MCF 10A (cell line): ENCODE measurements around the gene TIAM1. TPM values are rescaled to one million over a fixed set of nuclear protein-coding genes. Genes with fewer than 3 reads are reported as not detected.

Experiments
- BruUV-seq: library from RNA; stranded (reverse); fragments of 400-500 nt; replicated peaks from 2 replicates; lab custom pipeline; 2021; lab: Mats Ljungman, UMichigan
- CTCF ChIA-PET: fragments of 300-600 bp; sonication (Branson Sonifier 250); formaldehyde crosslinking; extraction: SDS; loops from one replicate; lab custom pipeline; 2021; ENCODE audit warnings: antibody characterized with exemption, inconsistent platforms; lab: Yijun Ruan, JAX
- POLR2A ChIA-PET: fragments of 300-600, 350-650 bp; sonication (Branson Sonifier 250); formaldehyde crosslinking; extraction: SDS; loops from one replicate; lab custom pipeline; 2020; ENCODE audit warnings: antibody characterized with exemption, inconsistent platforms; lab: Yijun Ruan, JAX
- DNase-seq: peaks from one replicate; pipeline ENCODE4 v3.0.0-alpha.2; 2018; ENCODE audit not compliant: unreplicated experiment
- H3K27ac Mint-ChIP-seq: one replicate; pipeline ENCODE4 v1.8.0; 2022; ENCODE audit warnings: mild to moderate bottlenecking, low read depth, mixed read lengths; ENCODE audit not compliant: unreplicated experiment
- H3K27me3 Mint-ChIP-seq: one replicate; pipeline ENCODE4 v1.8.0; 2022; ENCODE audit warnings: mixed read lengths; ENCODE audit not compliant: insufficient read depth, unreplicated experiment
- H3K36me3 Mint-ChIP-seq: one replicate; pipeline ENCODE4 v1.8.0; 2022; ENCODE audit warnings: mild to moderate bottlenecking, moderate library complexity, mixed read lengths; ENCODE audit not compliant: insufficient read depth, unreplicated experiment
- H3K4me1 Mint-ChIP-seq: one replicate; pipeline ENCODE4 v1.8.0; 2022; ENCODE audit warnings: mixed read lengths; ENCODE audit not compliant: insufficient read depth, unreplicated experiment
- H3K4me3 Mint-ChIP-seq: one replicate; pipeline ENCODE4 v1.8.0; 2022; ENCODE audit warnings: mild to moderate bottlenecking, moderate library complexity, mixed read lengths; ENCODE audit not compliant: unreplicated experiment
- H3K9me3 Mint-ChIP-seq: one replicate; pipeline ENCODE4 v1.8.0; 2022; ENCODE audit warnings: mixed read lengths; ENCODE audit not compliant: unreplicated experiment
- intact Hi-C: fragments of 100-400 bp; cut with micrococcal nuclease; formaldehyde crosslinking; loops from 2 replicates; pipeline ENCODE4 v1.14.1; 2022
- total RNA-seq: library from RNA; stranded (reverse); gene quantifications from 2 replicates; pipeline ENCODE4 v1.2.3, GENCODE V29; 2022
- TF ChIP-seq, protein P1 (sequence below): fragments of 200-600 bp; IDR thresholded peaks from one replicate; pipeline ENCODE4 v1.8.0; 2022; ENCODE audit warnings: antibody characterized with exemption, mild to moderate bottlenecking; ENCODE audit not compliant: unreplicated experiment

The TIAM1 gene
- total RNA-seq, 1 experiment from 2014 or later: 9.8 TPM

GRCh38 chr21:31098576-31099005 lies 245.5 kb downstream of the TIAM1 start:
- Mint-ChIP-seq H3K9me3 (no peaks in the 10 kb centered on the region), H3K27me3 (peaks cover 16% of the 10 kb centered on the region), H3K27ac (no peak overlapping the region), H3K4me1 (no peaks in the 10 kb centered on the region), H3K4me3 (no peak overlapping the region), H3K36me3 (no peaks in the 10 kb centered on the region)
- intact Hi-C loops: loop anchor here (1.0 to 5.0 kb wide), 3 partner anchors 82 to 506 kb away; no protein-coding TSS in a partner anchor
- peak; percentile 55 for DNase-seq
- CTCF ChIA-PET: interaction anchor here (0.6 to 8.8 kb wide), 29 partner anchors 9 to 588 kb away, joined by 3 to 251 read pairs (median 4); no protein-coding TSS in a partner anchor
- POLR2A ChIA-PET: no interaction called here
- TF ChIP-seq, protein P1, sequence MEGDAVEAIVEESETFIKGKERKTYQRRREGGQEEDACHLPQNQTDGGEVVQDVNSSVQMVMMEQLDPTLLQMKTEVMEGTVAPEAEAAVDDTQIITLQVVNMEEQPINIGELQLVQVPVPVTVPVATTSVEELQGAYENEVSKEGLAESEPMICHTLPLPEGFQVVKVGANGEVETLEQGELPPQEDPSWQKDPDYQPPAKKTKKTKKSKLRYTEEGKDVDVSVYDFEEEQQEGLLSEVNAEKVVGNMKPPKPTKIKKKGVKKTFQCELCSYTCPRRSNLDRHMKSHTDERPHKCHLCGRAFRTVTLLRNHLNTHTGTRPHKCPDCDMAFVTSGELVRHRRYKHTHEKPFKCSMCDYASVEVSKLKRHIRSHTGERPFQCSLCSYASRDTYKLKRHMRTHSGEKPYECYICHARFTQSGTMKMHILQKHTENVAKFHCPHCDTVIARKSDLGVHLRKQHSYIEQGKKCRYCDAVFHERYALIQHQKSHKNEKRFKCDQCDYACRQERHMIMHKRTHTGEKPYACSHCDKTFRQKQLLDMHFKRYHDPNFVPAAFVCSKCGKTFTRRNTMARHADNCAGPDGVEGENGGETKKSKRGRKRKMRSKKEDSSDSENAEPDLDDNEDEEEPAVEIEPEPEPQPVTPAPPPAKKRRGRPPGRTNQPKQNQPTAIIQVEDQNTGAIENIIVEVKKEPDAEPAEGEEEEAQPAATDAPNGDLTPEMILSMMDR: peak; percentile 82
- no TSS peak for BruUV-seq

DNA sequence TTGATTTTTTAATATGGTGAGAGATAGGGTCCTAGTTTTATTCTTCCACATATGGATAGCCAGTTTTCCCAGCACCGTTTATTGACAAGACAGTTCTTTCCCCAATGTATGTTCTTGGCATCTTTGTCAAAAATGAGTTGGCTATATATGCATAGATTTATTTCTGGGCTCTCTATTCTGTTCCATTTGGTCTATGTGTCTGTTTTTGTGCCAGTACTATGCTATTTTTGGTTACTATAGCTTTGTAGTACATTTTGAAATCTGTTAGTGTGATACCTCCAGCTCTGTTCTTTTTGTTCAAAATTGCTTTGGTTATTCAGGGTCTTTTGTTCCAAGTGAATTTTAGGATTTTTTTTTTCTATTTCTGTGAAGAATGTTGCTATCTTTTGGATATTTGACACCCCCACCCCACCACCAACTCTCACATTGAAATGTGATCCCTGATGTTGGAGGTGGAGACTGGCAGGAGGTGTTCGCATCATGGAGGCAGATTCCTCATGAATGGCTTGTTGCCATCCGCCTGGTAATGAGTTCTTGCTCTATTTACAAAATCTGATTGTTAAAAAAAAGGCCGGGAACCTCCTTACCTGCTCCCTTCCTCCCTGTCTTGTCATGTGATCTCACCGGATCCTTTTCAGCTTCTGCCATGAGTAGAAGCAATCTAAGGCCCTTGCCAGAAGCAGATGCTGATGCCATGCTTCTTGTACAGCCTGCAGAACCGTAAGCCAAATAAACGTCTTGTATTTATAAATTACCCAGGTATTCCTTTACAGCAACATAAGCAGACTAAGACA lies 251.0 kb downstream of the TIAM1 start:
- no TSS peak for BruUV-seq
- TF ChIP-seq, protein P1: no peak
- intact Hi-C loops: no loop called here
- no peak for DNase-seq
- POLR2A ChIA-PET: interaction anchor here (0.7 kb wide), 1 partner anchor 102 kb away, joined by 3 read pairs; no protein-coding TSS in a partner anchor
- H3K4me1 Mint-ChIP-seq: no peaks in the 10 kb centered on the region
- peaks cover 53% of the 10 kb centered on the region for H3K27me3 Mint-ChIP-seq
- CTCF ChIA-PET: interaction anchor here (1.0 to 1.6 kb wide), 2 partner anchors 87 to 257 kb away, joined by 4 read pairs; no protein-coding TSS in a partner anchor
- H3K36me3 Mint-ChIP-seq: no peaks in the 10 kb centered on the region
- H3K9me3 Mint-ChIP-seq: no peaks in the 10 kb centered on the region
- H3K27ac Mint-ChIP-seq: no peak overlapping the region
- no peak overlapping the region for H3K4me3 Mint-ChIP-seq

GRCh38 chr21:31090376-31090775 lies 253.7 kb downstream of the TIAM1 start:
- TF ChIP-seq, protein P1: no peak
- no TSS peak for BruUV-seq
- H3K27ac Mint-ChIP-seq: no peak overlapping the region
- H3K4me1 Mint-ChIP-seq: no peaks in the 10 kb centered on the region
- peaks cover 53% of the 10 kb centered on the region for H3K27me3 Mint-ChIP-seq
- ChIA-PET POLR2A (interaction anchor here (0.7 kb wide), 1 partner anchor 34 kb away, joined by 3 read pairs; no protein-coding TSS in a partner anchor), CTCF (interaction anchor here (0.5 to 1.7 kb wide), 6 partner anchors 57 to 315 kb away, joined by 3 to 4 read pairs (median 3); no protein-coding TSS in a partner anchor)
- intact Hi-C loops: no loop called here
- H3K36me3 Mint-ChIP-seq: no peaks in the 10 kb centered on the region
- DNase-seq: no peak
- H3K9me3 Mint-ChIP-seq: no peaks in the 10 kb centered on the region
- H3K4me3 Mint-ChIP-seq: no peak overlapping the region

DNA sequence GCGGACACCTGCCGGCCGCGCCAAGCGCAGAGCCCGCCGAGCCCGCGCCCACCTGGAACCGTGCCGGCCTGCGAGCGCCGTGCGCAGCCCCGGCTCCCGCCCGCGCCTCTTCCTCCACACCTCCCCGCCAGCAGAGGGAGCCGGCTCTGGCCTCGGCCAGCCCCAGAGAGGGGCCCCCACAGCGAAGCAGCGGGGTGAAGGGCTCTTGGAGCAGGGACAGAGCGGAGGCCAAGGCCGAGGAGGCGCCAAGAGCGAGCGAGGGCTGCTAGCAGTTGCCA lies 255.6 kb downstream of the TIAM1 start:
- no TSS peak for BruUV-seq
- H3K9me3 Mint-ChIP-seq: no peaks in the 10 kb centered on the region
- H3K4me3 Mint-ChIP-seq: no peak overlapping the region
- no peak overlapping the region for H3K27ac Mint-ChIP-seq
- POLR2A ChIA-PET: no interaction called here
- CTCF ChIA-PET: interaction anchor here (0.5 to 6.6 kb wide), 10 partner anchors 9 to 1045 kb away, joined by 3 to 47 read pairs (median 4); no protein-coding TSS in a partner anchor
- DNase-seq: no peak
- TF ChIP-seq, protein P1: no peak
- peaks cover 36% of the 10 kb centered on the region for H3K27me3 Mint-ChIP-seq
- H3K4me1 Mint-ChIP-seq: no peaks in the 10 kb centered on the region
- intact Hi-C loops: loop anchor here (5.0 kb wide), 2 partner anchors 581 to 656 kb away; partner anchors contain the start of gene KRTAP13-4
- H3K36me3 Mint-ChIP-seq: no peaks in the 10 kb centered on the region
